Breast epithelium (tissue), 3 donors: ENCODE data around the gene MRM2.

Source experiments
- POLR2A ChIP-seq: fragments of 450-650 bp; IDR thresholded peaks from one replicate; pipeline ENCODE4 v1.6.1; 2016; ENCODE audit warnings: antibody characterized with exemption, mild to moderate bottlenecking, moderate library complexity
- POLR2AphosphoS5 ChIP-seq, 3 donors: sonication (generic); formaldehyde crosslinking; IDR thresholded peaks; one replicate each; pipeline ENCODE4 v1.6.1; 2017; ENCODE audit warnings: antibody characterized with exemption in 3 of 3
- TF ChIP-seq, protein P1 (sequence below), 3 donors: fragments of 450-650 bp; IDR thresholded peaks; one replicate each; pipeline ENCODE4 v1.5.1; 2016 to 2017; ENCODE audit warnings: antibody characterized with exemption in 3 of 3, mild to moderate bottlenecking in 3 of 3, moderate library complexity in 3 of 3

DNA sequence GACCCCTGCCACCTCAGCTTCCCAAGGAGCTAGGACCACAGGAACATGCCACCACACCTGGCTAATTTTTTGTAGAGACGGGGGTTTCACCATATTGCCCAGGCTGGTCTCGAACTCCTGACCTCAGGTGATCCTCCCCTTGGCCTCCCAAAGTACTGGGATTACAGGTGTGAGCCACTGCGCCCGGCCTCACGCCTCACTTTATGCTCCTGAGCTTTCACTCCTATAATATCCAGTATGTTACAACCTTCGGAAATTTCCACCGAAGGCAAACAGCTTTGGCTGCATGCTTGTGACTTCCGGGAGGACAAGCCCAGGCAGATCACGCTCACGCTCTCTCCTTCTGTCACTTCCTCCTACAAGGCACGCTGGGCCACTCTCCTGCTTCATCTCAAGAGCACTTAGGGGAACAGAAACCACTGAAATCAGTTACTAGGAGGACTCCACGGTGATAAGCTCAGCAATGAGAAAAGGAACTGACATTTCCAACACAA, 4.8 kb downstream of the MRM2 start:
- TF ChIP-seq, protein P1, sequence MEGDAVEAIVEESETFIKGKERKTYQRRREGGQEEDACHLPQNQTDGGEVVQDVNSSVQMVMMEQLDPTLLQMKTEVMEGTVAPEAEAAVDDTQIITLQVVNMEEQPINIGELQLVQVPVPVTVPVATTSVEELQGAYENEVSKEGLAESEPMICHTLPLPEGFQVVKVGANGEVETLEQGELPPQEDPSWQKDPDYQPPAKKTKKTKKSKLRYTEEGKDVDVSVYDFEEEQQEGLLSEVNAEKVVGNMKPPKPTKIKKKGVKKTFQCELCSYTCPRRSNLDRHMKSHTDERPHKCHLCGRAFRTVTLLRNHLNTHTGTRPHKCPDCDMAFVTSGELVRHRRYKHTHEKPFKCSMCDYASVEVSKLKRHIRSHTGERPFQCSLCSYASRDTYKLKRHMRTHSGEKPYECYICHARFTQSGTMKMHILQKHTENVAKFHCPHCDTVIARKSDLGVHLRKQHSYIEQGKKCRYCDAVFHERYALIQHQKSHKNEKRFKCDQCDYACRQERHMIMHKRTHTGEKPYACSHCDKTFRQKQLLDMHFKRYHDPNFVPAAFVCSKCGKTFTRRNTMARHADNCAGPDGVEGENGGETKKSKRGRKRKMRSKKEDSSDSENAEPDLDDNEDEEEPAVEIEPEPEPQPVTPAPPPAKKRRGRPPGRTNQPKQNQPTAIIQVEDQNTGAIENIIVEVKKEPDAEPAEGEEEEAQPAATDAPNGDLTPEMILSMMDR (IDR thresholded peaks at IDR 0.05): no peak
- TF ChIP-seq POLR2AphosphoS5 (IDR thresholded peaks at IDR 0.05): no peak
- no peak for TF ChIP-seq POLR2A
